ENCODE results near the gene ALMS1.

GRCh38 chr2:73601780-73602179 is 216.1 kb downstream of the ALMS1 start:
- no peak for TF ChIP-seq CTCF (IDR thresholded peaks at IDR 0.05)
- no peak for TF ChIP-seq EP300 (IDR thresholded peaks at IDR 0.05)
- TF ChIP-seq POLR2A (IDR thresholded peaks at IDR 0.05), result no peak
